GM12891 (cell line): ENCODE measurements around the gene MYOZ1.
"Not testable (repeated sequence)": the region's sequence is repeated elsewhere in the genome, so short reads cannot be mapped to it uniquely, and the experiment has no call there.

Experiments used
- PAX5 ChIP-seq: IDR thresholded peaks from 2 replicates; pipeline ENCODE4 v1.6.1; 2011; ENCODE audit warnings: low read length, moderate library complexity, mild to moderate bottlenecking; ENCODE audit not compliant: insufficient read depth, severe bottlenecking
- POLR2A ChIP-seq: IDR thresholded peaks from 2 replicates; pipeline ENCODE4 v1.6.1; 2011; ENCODE audit warnings: low read depth, low read length, control low read depth
- POLR2AphosphoS5 ChIP-seq: IDR thresholded peaks from 2 replicates; pipeline ENCODE4 v1.6.1; 2011; ENCODE audit warnings: low read depth, low read length, control low read depth
- TAF1 ChIP-seq: IDR thresholded peaks from 2 replicates; pipeline ENCODE4 v1.6.1; 2011; ENCODE audit warnings: low read depth, low read length, control low read depth

- not testable (repeated sequence) for TF ChIP-seq PAX5, POLR2A, POLR2AphosphoS5, TAF1
These were observed 21.4 kb upstream of the MYOZ1 start for GRCh38 chr10:73662705-73663104.
